Fibroblast of mammary gland (primary cell): ENCODE measurements around the gene CDH4.

Experiments used
- DNase-seq: peaks from one replicate; pipeline ENCODE4 v3.0.0-alpha.2; 2010; ENCODE audit warnings: low read depth
- H3K4me3 ChIP-seq: 2 replicates; pipeline ENCODE4 v1.5.1; 2011; ENCODE audit warnings: low read depth, mild to moderate bottlenecking, low read length, moderate library complexity; ENCODE audit not compliant: control insufficient read depth
- TF ChIP-seq, protein P1 (sequence below): conservative IDR thresholded peaks from 2 replicates; pipeline ENCODE4 v1.5.1; 2011; ENCODE audit warnings: low read depth, low read length, inconsistent platforms; ENCODE audit not compliant: control insufficient read depth, insufficient read depth

The CDH4 gene

DNA sequence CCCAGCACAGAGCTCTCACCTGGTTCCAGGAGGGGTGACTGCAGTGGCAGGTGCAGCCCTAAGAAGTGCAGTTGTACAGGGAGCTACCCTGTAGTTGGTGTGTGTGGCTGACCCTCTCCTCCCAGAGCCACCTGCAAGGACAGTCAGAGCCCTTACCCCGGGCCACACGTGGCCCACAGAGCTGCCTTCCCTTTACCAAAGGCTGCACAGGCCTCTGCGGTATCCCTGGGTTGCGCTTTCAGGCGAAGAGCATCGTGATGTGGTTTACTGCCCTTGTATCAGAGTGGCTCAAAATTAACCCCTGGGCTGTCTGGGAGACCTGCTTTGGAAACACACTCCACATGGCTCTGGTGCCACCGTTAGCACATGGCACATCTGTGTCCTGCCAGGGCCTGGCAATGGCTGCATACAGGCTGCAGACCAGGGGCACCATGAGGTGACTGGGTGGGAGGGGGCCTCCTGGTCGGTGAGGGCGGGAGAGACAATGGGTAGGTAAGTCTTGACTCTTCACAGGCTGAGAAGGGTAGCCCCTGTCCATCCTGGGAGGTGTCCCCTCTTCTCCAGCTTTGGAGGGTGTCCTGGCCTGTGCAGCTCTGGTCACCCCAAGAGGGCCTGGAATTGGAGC, 81.5 kb downstream of the CDH4 start:
- no peak overlapping the region for H3K4me3 ChIP-seq
- TF ChIP-seq, protein P1, sequence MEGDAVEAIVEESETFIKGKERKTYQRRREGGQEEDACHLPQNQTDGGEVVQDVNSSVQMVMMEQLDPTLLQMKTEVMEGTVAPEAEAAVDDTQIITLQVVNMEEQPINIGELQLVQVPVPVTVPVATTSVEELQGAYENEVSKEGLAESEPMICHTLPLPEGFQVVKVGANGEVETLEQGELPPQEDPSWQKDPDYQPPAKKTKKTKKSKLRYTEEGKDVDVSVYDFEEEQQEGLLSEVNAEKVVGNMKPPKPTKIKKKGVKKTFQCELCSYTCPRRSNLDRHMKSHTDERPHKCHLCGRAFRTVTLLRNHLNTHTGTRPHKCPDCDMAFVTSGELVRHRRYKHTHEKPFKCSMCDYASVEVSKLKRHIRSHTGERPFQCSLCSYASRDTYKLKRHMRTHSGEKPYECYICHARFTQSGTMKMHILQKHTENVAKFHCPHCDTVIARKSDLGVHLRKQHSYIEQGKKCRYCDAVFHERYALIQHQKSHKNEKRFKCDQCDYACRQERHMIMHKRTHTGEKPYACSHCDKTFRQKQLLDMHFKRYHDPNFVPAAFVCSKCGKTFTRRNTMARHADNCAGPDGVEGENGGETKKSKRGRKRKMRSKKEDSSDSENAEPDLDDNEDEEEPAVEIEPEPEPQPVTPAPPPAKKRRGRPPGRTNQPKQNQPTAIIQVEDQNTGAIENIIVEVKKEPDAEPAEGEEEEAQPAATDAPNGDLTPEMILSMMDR = no peak
- no peak for DNase-seq

DNA sequence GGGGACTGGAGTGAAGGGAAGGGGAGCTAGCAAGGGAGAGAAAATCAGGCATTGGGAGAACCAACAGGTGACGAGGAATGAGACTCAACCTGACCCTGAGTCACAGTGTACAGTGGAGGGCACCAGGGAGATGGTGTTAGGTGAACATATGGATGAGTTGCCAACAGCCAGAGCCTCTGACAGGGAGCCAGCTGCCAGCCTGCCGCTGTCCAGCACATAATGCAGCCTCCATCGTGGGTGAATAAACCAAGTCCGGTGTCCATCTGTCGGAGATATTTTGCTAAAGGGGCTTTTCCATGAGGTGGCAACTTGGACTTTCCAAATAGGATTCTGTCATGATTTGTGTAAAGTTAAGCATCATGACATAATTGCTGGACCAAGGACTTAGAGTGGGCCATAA, 88.1 kb downstream of the CDH4 start:
- TF ChIP-seq, protein P1 = no peak
- DNase-seq = no peak
- no peak overlapping the region for H3K4me3 ChIP-seq

DNA sequence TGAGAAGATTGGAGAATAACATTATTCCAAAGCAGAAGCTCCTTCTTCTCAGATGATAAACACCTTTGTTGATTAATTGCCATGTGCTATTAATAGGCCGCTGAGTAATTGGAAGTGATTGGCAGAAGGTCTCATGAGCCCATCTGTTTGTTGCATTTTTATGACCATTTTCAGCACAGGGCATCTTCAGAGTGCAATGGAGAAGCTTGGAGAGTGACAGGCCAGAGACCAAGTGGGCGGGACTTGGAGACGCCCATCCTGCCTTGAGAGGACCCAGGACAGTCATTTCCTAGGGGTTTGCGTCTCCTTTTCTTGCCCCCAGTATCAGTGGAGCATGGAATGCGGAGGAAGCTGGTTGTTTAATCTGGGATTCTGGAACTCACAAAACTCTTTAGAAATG, 89.5 kb downstream of the CDH4 start:
- H3K4me3 ChIP-seq = no peak overlapping the region
- TF ChIP-seq, protein P1 = no peak
- no peak for DNase-seq

DNA sequence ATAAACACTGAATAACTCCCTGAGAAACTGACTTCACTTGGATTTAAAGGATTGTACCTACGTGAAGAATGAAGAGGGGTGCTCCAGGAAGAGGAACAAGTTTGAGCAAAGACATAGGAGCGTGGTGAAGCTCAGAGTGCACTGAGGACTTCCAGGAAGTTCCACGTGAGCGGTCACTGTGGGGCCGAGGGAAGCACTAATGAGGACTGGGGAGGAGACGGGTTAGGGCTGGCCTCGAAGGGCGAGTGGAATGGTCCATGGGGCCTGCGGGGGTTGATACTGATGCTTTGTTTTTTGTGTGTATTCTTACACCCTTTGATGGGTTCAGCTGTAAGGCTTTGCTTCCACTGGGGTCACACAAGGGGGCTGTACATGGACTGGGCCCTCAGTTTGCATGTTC, 91.9 kb downstream of the CDH4 start:
- TF ChIP-seq, protein P1 = no peak
- DNase-seq = no peak
- no peak overlapping the region for H3K4me3 ChIP-seq

DNA sequence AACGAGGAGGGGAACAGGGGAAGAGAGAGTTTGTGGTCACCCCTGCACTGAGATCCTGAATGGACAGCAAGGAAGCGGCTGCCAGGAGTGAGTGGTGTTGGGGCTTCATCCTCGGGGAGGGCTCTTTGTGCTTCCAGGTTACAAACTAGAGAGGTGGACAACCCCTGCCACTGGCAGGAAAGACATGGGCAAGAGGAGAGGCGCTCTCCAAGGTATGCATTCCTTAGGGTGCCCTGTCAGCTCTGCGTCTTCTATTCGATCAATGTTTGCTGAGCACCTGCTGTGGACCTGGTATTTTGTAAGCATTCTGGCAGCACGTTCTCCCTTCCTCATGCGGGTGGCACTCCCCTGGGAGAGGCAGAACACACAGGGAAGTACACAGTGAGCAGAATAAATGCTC, 93.6 kb downstream of the CDH4 start:
- no peak for DNase-seq
- no peak overlapping the region for H3K4me3 ChIP-seq
- TF ChIP-seq, protein P1 = no peak

DNA sequence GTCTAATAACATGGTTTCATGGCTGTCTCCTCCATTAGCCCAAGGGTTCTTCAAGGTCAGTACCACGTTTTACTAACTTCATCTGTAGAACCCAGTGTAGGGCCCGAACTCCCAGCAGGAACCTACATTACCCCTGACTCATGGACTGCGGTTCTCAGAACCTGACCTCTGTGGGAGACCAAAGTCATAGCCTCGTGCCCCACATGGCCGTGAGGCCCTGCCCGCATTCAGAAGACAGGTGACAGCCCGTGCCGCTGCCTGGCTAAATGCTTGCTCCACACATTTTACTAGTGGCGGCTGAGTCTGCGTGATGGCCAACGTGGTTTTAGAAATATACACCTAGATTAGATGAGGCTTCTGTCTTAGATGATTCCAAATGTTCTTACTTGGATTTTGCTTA, 94.9 kb downstream of the CDH4 start:
- no peak for DNase-seq
- H3K4me3 ChIP-seq = no peak overlapping the region
- TF ChIP-seq, protein P1 = no peak

DNA sequence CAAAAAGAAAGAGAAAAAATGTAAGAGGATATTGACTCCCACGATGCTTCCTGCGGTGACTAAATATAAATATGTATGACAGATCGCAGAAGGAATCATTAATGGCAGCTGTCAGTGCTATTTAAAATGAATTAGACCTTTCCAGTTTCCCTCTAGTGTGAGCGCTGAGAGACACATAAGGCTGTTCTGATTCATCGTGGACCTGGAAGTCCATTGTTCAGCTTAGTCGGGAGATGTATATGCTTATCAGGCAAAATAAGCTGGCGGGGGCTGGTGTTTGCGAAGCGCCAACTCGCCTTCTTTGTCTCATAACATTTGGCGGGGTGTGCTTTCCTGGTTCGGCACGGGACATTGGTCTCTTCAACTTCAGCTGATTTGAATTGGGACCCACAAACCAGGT, 95.4 kb downstream of the CDH4 start:
- H3K4me3 ChIP-seq = no peak overlapping the region
- TF ChIP-seq, protein P1 = no peak
- no peak for DNase-seq
